ENCODE data around the gene NUP98.
"Not testable (repeated sequence)": the region's sequence is repeated elsewhere in the genome, so short reads cannot be mapped to it uniquely, and the experiment has no call there.

Gene NUP98

DNA sequence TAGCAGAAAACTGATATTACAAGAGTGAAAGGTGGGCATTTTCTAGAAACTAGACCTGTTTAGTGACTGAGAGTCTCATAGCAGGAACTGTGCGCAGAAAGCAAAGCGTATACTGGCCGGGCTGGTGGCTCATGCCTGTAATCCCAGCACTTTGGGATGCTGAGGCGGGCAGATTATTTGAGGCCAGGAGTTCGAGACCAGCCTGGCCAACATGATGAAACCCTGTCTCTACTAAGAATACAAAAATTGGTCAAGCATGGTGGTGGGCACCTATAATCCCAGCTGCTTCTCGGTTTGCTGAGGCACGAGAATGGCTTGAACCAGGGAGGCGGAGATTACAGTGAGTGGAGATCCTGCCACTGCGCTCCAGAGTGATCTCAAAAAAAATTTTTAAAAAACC lies 1.8 kb upstream of the NUP98 start:
- DNase-seq (ENCODE audit: low read depth) = no peak

GRCh38 chr11:3796801-3797328 lies 489 bp downstream of the NUP98 start:
- DNase-seq (ENCODE audit: low read depth) = no peak

DNA sequence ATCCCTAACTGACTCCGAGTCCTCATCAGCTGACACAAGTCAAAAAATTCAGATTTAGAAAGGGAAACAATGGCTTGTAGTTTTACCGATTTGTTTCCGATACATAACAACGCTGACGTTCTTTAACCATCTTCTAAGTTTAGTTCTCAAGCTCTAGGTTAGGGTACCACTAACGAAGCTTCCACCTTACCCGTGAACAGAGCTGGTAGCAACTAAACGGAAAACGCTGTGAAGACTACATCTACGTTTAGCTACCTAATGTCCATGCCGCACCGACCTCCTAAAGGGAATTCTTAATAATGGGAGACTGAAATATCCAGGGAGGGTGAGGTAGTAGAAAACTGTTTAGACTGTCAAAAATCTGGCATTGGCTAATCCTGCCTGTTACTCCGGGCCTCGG lies 1.0 kb downstream of the NUP98 start:
- no peak for DNase-seq (ENCODE audit: low read depth)

DNA sequence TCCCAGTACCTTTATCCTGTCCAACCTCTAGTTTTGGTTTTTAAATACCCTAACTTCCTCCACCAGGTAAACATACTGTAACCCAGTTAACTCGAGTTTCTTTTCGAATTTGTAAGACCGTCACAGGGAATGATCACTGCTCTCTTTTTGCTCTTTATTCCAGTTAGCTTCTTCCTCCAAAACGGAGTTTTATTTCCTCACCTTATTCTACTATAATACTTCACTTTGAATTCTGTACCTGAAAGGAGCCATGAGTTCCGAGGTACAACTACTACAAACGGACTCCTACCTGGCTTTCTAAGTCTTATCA lies 1.4 kb downstream of the NUP98 start:
- DNase-seq (ENCODE audit: low read depth) = no peak

DNA sequence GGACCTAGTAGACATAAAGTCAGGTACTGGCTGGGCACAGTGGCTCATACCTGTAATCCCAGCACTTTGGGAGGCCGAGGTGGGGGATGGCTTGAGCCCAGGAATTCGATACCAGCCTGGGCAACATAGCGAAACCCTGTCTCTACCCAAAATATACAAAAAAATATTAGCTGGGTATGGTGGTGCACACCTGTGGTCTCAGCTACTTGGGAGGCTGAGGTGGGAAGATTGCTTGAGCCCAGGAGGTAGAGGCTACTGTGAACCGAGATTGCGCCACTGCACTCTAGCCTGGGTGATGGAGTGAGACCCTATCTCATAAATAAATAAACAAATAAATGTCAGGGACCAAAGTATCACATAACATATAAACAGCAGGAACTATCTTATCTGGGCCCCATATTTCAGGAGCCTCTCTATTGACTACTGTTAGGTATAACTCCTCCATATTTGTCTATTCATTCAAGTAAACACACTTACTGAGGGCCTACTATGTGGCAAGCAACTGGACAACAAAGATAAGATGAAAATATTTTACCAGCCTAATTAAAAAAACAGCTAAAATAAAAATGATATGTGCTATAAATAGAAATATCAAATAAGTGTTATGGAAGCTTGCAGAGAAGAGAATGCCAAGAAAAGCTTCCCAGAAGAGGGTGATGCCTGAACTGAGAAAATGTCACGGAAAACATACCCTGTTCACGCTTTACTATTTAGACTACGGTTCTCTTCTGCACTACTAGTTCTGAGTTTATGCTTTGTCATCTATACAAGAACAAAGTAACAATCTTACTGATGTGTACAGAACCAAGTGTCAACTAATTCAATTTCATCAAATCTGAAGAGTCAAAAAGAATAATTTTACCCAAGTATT lies 2.0 kb downstream of the NUP98 start:
- DNase-seq (ENCODE audit: low read depth) = no peak

DNA sequence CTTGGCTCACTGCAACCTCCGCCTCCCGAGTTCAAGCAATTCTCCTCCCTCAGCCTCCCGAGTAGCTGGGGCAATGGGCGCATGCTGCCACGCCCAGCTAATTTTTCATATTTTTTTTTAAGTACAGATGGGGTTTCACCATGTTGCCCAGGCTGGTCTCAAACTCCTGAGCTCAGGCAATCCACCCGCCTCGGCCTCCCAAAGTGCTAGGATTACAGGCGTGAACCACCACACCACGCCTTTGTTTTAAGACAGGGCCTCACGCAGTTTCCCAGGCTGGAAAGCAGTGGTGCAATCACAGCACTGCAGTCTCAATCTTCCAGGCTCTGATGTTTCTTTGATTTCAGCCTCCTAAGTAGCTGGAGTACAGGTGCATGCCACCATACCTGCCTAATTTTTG lies 3.0 kb downstream of the NUP98 start:
- DNase-seq (ENCODE audit: low read depth) = not testable (repeated sequence)

- DNase-seq (ENCODE audit: low read depth) = no peak
These were observed 10.4 kb downstream of the NUP98 start for GRCh38 chr11:3786781-3787428.

- no peak for DNase-seq (ENCODE audit: low read depth)
These were observed 13.7 kb downstream of the NUP98 start for GRCh38 chr11:3783611-3784010.

- no peak for DNase-seq (ENCODE audit: low read depth)
These were observed 14.4 kb downstream of the NUP98 start for GRCh38 chr11:3782963-3783362.

- DNase-seq (ENCODE audit: low read depth) = no peak
These were observed 15.9 kb downstream of the NUP98 start for GRCh38 chr11:3781423-3781822.

- no peak for DNase-seq (ENCODE audit: low read depth)
These were observed 21.5 kb downstream of the NUP98 start for GRCh38 chr11:3775736-3776406.

DNA sequence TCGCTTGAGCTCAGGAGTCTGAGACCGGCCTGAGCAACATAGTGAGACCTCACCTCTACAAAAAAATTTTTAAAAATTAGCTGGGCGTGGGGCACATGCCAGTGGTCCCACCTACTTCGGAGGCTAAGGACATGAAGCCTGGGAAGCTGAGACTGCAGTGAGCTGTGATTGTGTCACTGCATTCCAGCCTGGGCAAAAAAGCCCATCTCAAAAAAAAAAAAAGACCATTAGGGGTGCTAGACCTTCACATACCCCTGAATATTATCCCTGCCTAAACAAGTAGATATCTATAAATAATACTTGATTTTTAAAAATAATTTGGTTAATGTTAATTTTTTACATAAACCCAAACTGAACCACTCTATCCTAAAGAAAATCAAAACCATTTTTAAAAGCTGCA lies 24.2 kb downstream of the NUP98 start:
- DNase-seq (ENCODE audit: low read depth) = no peak

GRCh38 chr11:3767536-3767935 lies 29.8 kb downstream of the NUP98 start:
- DNase-seq (ENCODE audit: low read depth) = no peak

- not testable (repeated sequence) for DNase-seq (ENCODE audit: low read depth)
These were observed 30.5 kb downstream of the NUP98 start for GRCh38 chr11:3766836-3767235.

GRCh38 chr11:3764266-3764665 lies 33.1 kb downstream of the NUP98 start:
- no peak for DNase-seq (ENCODE audit: low read depth)

- DNase-seq (ENCODE audit: low read depth) = no peak
These were observed 42.2 kb downstream of the NUP98 start for GRCh38 chr11:3755151-3755550.

DNA sequence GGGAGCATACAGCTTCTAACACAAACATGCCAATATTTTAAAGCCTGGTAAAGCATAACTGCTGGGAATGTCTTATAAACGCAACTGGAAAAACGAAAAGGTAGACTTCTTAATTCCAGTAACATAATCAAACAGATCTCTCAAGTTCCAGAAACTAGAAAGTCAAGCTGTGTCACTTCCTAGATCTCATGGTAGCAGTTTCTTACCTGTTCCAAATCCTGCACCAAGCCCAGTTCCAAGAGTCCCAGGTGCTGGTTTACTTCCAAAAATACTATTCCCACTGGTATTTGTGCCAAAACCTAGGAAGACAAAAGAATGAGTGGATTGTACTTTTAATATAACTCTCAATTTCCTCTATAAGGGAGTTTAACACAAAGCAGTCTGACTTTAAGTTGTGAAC lies 44.2 kb downstream of the NUP98 start:
- no peak for DNase-seq (ENCODE audit: low read depth)

- DNase-seq (ENCODE audit: low read depth) = no peak
These were observed 49.6 kb downstream of the NUP98 start for GRCh38 chr11:3747704-3748103.

- DNase-seq (ENCODE audit: low read depth) = no peak
These were observed 52.2 kb downstream of the NUP98 start for GRCh38 chr11:3745161-3745560.

DNA sequence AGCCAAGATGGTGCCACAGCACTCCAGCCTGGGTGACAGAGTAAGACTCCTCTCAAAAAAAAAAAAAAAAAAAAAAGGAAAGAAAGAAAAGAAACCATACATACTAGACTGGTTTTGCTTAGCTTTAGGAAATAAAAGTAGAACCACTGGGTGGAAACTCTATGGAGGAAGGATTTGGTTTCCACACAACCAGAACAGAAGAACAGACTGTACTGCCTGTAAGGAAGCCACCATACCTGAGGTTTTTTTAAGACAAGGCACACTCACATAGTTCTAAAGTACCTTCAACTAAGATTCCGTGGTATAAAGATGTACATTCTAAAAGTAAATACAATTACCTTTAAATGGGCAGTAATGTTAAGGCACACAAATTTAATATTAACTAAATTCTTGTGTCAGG lies 58.6 kb downstream of the NUP98 start:
- no peak for DNase-seq (ENCODE audit: low read depth)

GRCh38 chr11:3738241-3738640 lies 59.1 kb downstream of the NUP98 start:
- DNase-seq (ENCODE audit: low read depth) = no peak

GRCh38 chr11:3737386-3737933 lies 59.9 kb downstream of the NUP98 start:
- no peak for DNase-seq (ENCODE audit: low read depth)

DNA sequence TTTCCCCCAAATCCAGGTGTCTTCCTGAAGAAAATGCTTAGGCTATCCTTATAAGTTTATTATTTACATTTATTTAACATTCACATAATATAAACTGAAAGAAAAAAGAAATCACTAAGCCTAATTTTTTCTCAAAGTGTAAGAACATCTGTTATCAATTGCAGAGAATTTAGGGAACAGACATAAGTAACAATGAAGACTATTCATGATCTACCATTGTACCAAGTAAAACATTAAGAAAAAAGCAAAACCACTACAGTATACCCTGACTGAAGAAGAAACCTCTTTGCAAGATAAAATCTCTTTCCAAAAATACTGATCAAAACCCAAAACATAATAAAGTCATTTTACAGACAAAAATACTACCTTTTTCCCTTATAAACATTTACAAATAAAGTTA lies 60.5 kb downstream of the NUP98 start:
- DNase-seq (ENCODE audit: low read depth) = no peak

All from activated T-cell treated with anti-CD3 and anti-CD28 coated beads for 48 hours (primary cell).